GM13976 (cell line): ENCODE data around the gene KCNS1.
"Not testable (repeated sequence)": the region's sequence is repeated elsewhere in the genome, so short reads cannot be mapped to it uniquely, and the experiment has no call there.

Experiments
- DNase-seq: peaks from one replicate; pipeline ENCODE4 v3.0.0; 2012; ENCODE audit warnings: low spot score
- in situ Hi-C: fragments of 300-500 bp; cut with MboI; formaldehyde crosslinking; loops from one replicate; pipeline ENCODE4 v1.12.0; 2022; ENCODE audit warnings: low sequenced_read_pairs, mixed read lengths, inconsistent platforms; ENCODE audit not compliant: unreplicated experiment
- TF ChIP-seq, protein P1 (sequence below): IDR thresholded peaks from 2 replicates; pipeline ENCODE4 v1.5.1; 2012; ENCODE audit warnings: borderline replicate concordance, mild to moderate bottlenecking; ENCODE audit not compliant: insufficient read depth; ENCODE audit errors: extremely low read depth, missing control alignments, control extremely low read depth

Gene KCNS1

DNA sequence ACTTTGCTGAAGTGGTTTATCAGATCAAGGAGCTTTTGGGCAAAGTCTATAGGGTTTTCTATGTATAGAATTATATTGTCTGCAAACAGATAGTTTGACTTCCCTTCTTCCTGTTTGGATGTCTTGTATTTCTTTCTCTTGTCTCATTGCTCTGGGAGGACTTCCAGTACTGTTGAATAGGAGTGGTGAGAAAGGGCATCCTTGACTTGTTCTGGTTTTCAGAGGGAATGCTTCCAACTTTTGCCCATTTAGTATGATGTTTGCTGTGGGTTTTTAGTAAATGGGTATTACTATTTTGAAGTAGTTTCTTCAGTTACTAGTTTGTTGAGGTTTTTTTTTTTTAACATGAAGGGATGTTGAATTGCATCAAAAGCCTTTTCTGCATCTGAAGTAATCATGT lies 36.1 kb downstream of the KCNS1 start:
- no peak for DNase-seq
- TF ChIP-seq, protein P1, sequence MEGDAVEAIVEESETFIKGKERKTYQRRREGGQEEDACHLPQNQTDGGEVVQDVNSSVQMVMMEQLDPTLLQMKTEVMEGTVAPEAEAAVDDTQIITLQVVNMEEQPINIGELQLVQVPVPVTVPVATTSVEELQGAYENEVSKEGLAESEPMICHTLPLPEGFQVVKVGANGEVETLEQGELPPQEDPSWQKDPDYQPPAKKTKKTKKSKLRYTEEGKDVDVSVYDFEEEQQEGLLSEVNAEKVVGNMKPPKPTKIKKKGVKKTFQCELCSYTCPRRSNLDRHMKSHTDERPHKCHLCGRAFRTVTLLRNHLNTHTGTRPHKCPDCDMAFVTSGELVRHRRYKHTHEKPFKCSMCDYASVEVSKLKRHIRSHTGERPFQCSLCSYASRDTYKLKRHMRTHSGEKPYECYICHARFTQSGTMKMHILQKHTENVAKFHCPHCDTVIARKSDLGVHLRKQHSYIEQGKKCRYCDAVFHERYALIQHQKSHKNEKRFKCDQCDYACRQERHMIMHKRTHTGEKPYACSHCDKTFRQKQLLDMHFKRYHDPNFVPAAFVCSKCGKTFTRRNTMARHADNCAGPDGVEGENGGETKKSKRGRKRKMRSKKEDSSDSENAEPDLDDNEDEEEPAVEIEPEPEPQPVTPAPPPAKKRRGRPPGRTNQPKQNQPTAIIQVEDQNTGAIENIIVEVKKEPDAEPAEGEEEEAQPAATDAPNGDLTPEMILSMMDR: no peak
- in situ Hi-C loops: no loop called here

DNA sequence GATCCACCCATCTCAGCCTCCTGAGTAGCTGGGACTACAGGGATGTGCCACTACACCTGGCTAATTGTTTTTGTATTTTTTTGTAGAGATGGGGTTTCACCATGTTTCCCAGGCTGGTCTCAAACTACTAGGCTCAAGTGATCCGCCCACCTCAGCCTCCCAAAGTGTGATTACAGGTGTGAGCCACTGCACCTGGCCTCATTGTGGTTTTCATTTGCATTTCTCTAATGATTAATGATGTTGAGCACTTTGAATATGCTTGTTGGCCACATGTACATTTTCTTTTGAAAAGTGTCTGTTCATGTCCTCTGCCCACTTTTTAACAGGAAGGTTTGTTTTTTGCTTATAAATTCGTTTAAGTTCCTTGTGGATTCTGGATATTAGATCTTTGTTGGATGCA lies 37.8 kb downstream of the KCNS1 start:
- DNase-seq, in situ Hi-C loops: not testable (repeated sequence)

DNA sequence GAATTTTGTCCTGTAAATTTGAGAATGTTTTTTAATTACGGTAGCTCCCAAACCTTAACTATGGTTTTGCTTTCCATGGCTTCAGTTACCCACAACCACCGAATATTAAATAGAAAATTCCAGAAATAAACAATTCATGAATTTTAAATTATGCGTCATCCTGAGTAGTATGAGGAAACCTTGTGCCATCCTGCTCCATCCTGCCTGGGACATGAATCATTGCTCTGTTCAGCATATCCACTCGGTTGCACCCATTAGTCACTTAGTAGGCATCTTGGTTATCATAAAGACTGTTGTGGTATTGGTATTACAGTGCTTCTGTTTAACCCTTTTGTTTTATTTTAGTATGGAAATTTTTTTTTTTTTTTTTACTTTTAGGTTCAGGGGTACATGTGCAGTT lies 39.7 kb downstream of the KCNS1 start:
- no peak for DNase-seq
- in situ Hi-C loops: no loop called here
- TF ChIP-seq, protein P1: no peak

DNA sequence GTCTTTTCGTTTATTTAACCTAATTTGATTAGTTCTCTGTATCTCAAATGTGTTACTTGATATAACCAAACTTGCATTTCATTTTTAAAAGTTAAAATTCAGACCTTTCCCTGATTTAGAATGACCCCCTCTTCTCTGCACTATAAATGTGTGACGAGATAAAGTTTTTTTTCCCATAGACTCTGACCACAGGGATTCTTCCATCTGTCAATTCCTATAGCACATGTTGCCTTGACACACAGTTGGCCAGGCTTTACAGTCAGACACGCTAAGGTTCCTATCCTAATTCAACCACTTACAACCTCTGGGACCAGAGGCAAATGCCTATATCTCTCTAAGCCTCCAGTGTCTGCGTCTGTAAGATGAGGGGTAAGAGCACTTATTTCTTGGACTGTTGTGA lies 40.6 kb downstream of the KCNS1 start:
- in situ Hi-C loops: no loop called here
- TF ChIP-seq, protein P1: no peak
- DNase-seq: no peak

DNA sequence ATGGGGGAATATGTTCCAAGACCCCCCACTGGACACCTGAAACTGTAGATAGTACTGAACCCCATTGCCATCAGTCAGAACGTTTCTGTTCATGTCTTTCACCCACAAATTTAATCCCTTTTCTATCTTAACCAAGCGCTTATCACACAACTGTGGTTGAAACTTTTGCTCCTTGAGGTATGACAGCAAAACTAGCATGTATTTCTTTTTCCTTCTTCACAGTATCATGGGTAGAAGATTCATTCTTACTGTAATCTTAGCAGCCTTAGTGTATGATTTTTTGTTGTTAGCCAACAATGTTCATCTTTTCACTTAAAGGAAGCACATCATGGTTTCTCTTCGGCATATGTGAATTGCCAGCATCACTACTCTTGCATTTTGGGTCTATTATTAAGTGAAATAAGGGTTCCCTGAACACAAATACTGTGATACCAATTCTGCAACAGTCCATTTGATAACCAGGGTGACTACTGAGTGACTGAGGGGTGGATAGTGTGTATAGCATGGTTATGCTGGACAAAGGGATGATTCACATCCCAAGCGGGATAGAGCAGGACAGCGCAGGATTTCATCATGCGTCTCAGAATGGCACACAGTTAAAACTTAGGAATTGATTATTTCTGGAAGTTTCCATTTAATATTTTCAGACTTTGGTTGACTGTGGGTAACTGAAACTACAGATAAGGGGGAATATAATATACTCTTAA lies 41.8 kb downstream of the KCNS1 start:
- DNase-seq: no peak
- TF ChIP-seq, protein P1: no peak
- in situ Hi-C loops: no loop called here

DNA sequence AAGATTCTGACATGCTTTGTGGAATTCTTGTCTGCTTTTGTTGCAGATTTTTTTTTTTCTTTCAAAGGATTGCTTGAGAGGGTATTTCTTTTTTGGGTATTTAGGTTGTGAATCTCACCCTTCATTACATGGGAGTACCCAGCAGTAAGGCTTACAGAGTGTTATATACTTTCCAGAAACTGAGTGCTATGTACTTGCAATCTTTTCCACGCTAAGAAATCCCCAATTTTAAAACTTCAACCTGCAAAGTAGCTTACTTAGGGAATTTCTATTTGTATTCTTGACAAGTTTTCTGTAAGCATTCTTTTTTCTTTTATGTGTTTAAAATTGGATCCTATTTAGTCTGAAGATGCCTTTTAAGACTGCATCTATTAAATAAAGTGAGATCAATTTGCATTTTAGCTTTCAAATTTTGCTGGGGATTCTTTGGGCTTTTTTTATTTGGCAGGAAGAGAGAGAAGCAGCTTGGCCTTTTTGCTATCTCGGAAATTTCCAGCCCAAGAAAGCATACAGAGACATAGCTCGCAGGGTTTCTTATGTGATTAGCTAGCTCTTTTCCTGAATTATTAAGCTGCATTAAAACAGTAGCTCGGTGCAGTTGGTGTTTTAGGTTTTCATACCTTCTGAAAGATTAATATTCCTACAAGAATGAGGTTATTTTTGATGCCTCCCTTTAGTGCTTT lies 42.6 kb downstream of the KCNS1 start:
- TF ChIP-seq, protein P1: no peak
- in situ Hi-C loops: no loop called here
- no peak for DNase-seq

DNA sequence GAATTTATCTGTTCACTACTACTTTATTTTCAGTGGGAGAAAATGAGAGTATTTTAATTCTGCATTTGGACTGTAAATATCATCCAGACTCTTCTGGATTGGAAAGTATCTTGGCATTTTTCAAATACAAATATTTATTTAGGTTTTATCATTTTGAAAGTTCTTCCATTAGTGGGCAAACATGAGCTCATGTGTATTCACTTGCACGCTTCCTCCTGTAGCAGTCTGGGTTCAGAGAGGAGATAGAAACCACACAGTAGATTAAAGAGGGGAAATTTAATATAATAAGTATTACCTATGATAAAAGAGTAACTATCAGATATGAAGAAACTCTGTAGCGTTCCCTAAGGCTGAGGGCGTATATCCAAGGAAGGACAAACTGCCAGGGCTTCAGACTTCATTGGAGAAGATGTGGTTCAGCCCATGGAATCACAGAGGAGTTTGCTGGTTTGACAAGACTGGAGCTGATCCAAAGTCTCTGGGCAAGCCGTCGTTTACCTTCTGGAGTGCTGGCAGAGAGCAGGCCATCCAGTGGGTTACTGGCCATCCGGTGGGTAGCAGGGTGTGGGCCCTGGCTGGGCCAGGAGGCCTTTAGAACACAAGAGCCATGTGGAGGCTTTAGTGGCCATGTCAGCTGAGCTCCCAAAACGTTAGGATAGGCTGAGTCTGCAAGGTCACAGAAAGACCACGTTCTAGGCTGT lies 44.3 kb downstream of the KCNS1 start:
- TF ChIP-seq, protein P1: no peak
- no peak for DNase-seq
- in situ Hi-C loops: no loop called here
